ENCODE results near the gene TTYH3. TPM values are rescaled to one million over a fixed set of nuclear protein-coding genes. Genes with fewer than 3 reads are reported as not detected.

The TTYH3 gene
- total and polyA plus RNA-seq, 8 donors: 4.9 to 31.9 (median 8.6) TPM

- FAIRE-seq: no peak
- H3K4me1 ChIP-seq: no peaks in the 10 kb centered on the region
- no peak for ATAC-seq
- DNase-seq: no peak
- peaks cover 0 to 68% (median 6%) of the 10 kb centered on the region in 3 donors for H3K36me3 ChIP-seq
- intact Hi-C loops (cut with DNase I): no loop called here
- no peak overlapping the region for H3K4me3 ChIP-seq
- no peak for TF ChIP-seq CTCF (IDR thresholded peaks at IDR 0.05)
- 88 to 89% methylated on average over 22 of the region's 22 CpGs for WGBS, 2 donors
- H3K27me3 ChIP-seq: no peaks in the 10 kb centered on the region
- H3K9me3 ChIP-seq: no peaks in the 10 kb centered on the region
- H3K27ac ChIP-seq: no peak overlapping the region
Measured at GRCh38 chr7:2596464-2597272, 35.1 kb upstream of the TTYH3 start.

GRCh38 chr7:2597273-2597640, 34.5 kb upstream of the TTYH3 start:
- DNase-seq (no peak), ATAC-seq (no peak), FAIRE-seq (no peak)
- Histone ChIP-seq H3K4me1 (no peaks in the 10 kb centered on the region), H3K27me3 (no peaks in the 10 kb centered on the region), H3K27ac (no peak overlapping the region), H3K4me3 (no peak overlapping the region), H3K9me3 (no peaks in the 10 kb centered on the region), H3K36me3 (peaks cover 0 to 71% (median 6%) of the 10 kb centered on the region in 3 donors)
- 90 to 93% methylated on average over 13 of the region's 13 CpGs for WGBS, 2 donors
- intact Hi-C loops (cut with DNase I): no loop called here
- no peak for TF ChIP-seq CTCF (IDR thresholded peaks at IDR 0.05)

GRCh38 chr7:2598154-2598823, 33.5 kb upstream of the TTYH3 start:
- intact Hi-C loops (cut with DNase I): no loop called here
- DNase-seq (no peak), ATAC-seq (no peak), FAIRE-seq (no peak)
- Histone ChIP-seq H3K9me3 (no peaks in the 10 kb centered on the region), H3K27me3 (no peaks in the 10 kb centered on the region), H3K27ac (no peak overlapping the region), H3K4me1 (no peaks in the 10 kb centered on the region), H3K36me3 (peaks cover 0 to 62% (median 6%) of the 10 kb centered on the region in 3 donors), H3K4me3 (no peak overlapping the region)
- TF ChIP-seq CTCF (IDR thresholded peaks at IDR 0.05): no peak
- 91 to 93% methylated on average over 29 of the region's 29 CpGs for WGBS, 2 donors

GRCh38 chr7:2601065-2601464, 30.7 kb upstream of the TTYH3 start:
- no peak for ATAC-seq
- no peak for TF ChIP-seq CTCF (IDR thresholded peaks at IDR 0.05)
- H3K27me3 ChIP-seq: no peaks in the 10 kb centered on the region
- DNase-seq: no peak
- no peaks in the 10 kb centered on the region for H3K4me1 ChIP-seq
- no peak overlapping the region for H3K27ac ChIP-seq
- WGBS, 2 donors: 71 to 85% methylated on average over 9 of the region's 9 CpGs
- H3K9me3 ChIP-seq: no peaks in the 10 kb centered on the region
- FAIRE-seq: no peak
- H3K4me3 ChIP-seq: no peak overlapping the region
- H3K36me3 ChIP-seq: peaks cover 0 to 42% (median 6%) of the 10 kb centered on the region in 3 donors
- intact Hi-C loops (cut with DNase I): no loop called here

- Histone ChIP-seq H3K4me1 (no peaks in the 10 kb centered on the region), H3K9me3 (no peaks in the 10 kb centered on the region), H3K27me3 (no peaks in the 10 kb centered on the region), H3K4me3 (no peak overlapping the region), H3K36me3 (peaks cover 0 to 40% (median 6%) of the 10 kb centered on the region in 3 donors), H3K27ac (no peak overlapping the region)
- TF ChIP-seq CTCF (IDR thresholded peaks at IDR 0.05): no peak
- 94 to 95% methylated on average over 11 of the region's 11 CpGs for WGBS, 2 donors
- no peak for FAIRE-seq
- ATAC-seq: no peak
- intact Hi-C loops (cut with DNase I): no loop called here
- DNase-seq: no peak
Measured at GRCh38 chr7:2601907-2602306, 29.9 kb upstream of the TTYH3 start.
